ENCODE data around the gene GALNT15.

Gene GALNT15

DNA sequence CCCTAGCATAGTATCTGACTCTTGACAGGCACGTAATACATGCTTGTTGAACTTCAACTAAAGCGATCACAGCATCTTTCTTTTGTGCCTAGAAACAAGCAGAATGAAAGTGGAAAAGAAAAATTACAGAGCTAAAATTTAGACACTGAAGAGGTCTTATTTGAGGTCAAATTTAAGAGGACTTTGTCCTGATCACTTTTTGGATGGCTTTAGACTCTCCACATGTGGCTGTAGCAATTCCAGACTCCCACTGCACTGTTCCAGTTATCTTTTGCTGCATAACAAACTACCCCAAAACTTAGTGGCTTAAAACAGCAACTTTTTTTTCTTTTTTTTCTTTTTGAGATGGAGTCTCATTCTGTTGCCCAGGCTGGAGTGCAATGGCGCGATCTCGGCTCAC lies 66.7 kb downstream of the GALNT15 start:
- peaks cover 7 to 18% of the 10 kb centered on the region in 2 experiments for H3K4me1 ChIP-seq (ENCODE audit: control insufficient read depth in 1 of 2, insufficient read depth in 1 of 2, low read depth in 1 of 2, low read length in 1 of 2)

DNA sequence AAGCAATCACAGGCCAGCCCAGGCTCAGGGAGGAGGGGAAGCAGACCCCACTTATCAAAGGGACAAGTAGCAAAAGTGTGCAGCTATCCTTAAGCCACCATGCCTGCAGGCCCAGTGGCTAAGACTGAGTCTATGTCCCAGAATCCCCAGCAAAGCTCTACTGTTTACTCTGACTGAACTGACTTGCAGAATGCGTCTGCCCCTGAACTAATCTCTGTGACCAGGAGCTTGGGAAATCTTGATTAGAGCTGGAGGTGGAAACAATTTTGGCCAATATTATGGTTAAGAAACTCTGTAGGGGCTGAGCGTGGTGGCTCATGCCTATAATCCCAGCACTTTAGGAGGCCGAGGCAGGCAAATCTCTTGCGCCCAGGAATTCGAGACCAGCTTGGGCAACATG lies 67.7 kb downstream of the GALNT15 start:
- no peaks in the 10 kb centered on the region for H3K36me3 ChIP-seq
- H3K27me3 ChIP-seq: no peaks in the 10 kb centered on the region
- no peak overlapping the region for H3K4me3 ChIP-seq (ENCODE audit: low read depth in 1 of 2, low read length in 1 of 2)
- H3K9me3 ChIP-seq: no peaks in the 10 kb centered on the region
- peaks cover 5 to 12% of the 10 kb centered on the region in 2 experiments for H3K4me1 ChIP-seq (ENCODE audit: control insufficient read depth in 1 of 2, insufficient read depth in 1 of 2, low read depth in 1 of 2, low read length in 1 of 2)
- TF ChIP-seq, protein P1, sequence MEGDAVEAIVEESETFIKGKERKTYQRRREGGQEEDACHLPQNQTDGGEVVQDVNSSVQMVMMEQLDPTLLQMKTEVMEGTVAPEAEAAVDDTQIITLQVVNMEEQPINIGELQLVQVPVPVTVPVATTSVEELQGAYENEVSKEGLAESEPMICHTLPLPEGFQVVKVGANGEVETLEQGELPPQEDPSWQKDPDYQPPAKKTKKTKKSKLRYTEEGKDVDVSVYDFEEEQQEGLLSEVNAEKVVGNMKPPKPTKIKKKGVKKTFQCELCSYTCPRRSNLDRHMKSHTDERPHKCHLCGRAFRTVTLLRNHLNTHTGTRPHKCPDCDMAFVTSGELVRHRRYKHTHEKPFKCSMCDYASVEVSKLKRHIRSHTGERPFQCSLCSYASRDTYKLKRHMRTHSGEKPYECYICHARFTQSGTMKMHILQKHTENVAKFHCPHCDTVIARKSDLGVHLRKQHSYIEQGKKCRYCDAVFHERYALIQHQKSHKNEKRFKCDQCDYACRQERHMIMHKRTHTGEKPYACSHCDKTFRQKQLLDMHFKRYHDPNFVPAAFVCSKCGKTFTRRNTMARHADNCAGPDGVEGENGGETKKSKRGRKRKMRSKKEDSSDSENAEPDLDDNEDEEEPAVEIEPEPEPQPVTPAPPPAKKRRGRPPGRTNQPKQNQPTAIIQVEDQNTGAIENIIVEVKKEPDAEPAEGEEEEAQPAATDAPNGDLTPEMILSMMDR (IDR thresholded peaks at IDR 0.05): no peak
- no peak overlapping the region for H3K27ac ChIP-seq

More for the DNA sequence above, 66.7 kb downstream of the GALNT15 start:
- no peaks in the 10 kb centered on the region for H3K27me3 ChIP-seq
- TF ChIP-seq, protein P1 (IDR thresholded peaks at IDR 0.05): no peak
- H3K9me3 ChIP-seq: no peaks in the 10 kb centered on the region
- no peaks in the 10 kb centered on the region for H3K36me3 ChIP-seq
- no peak overlapping the region for H3K4me3 ChIP-seq (ENCODE audit: low read depth in 1 of 2, low read length in 1 of 2)
- H3K27ac ChIP-seq: no peak overlapping the region

DNA sequence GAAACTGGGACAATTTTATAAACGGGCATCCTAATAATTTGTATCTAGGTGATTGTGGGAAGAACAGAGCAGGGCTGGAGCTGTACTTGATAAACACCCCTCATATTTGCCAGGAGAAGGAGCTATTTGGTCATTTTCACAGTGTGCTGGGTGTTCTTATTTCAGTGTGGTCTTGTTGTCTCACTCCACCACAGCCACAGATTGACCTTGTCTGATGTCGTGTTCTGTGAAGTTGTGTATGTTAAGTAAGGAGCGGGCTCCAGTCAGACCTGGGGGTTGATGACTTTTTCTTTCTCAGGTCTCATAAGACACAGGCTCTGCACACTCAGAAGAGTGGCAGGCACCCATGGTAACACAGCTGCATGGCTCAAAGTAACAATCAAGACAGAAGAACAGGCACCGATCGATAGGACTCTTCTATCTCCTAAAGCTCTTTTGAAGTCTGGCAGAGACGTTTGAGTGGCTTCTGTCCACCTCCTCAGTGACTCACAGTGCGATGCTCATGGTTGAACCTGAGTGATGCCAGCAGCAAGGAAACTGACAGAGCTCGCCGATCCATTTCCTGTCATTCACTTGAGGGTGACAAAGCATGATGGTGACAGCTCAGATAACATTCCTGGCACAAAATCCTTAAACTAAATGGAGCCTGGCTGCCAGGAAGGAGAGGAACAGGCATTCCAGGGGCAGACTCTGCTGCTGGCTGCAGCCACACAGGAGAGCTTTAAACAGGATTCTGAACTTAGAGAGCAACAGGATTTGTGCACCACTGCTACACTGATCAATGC lies 69.4 kb downstream of the GALNT15 start:
- H3K27ac ChIP-seq: no peak overlapping the region
- peaks cover 9 to 15% of the 10 kb centered on the region in 2 experiments for H3K4me1 ChIP-seq (ENCODE audit: control insufficient read depth in 1 of 2, insufficient read depth in 1 of 2, low read depth in 1 of 2, low read length in 1 of 2)
- H3K4me3 ChIP-seq (ENCODE audit: low read depth in 1 of 2, low read length in 1 of 2): no peak overlapping the region
- TF ChIP-seq, protein P1 (IDR thresholded peaks at IDR 0.05): no peak
- H3K9me3 ChIP-seq: no peaks in the 10 kb centered on the region
- H3K27me3 ChIP-seq: no peaks in the 10 kb centered on the region
- H3K36me3 ChIP-seq: no peaks in the 10 kb centered on the region

DNA sequence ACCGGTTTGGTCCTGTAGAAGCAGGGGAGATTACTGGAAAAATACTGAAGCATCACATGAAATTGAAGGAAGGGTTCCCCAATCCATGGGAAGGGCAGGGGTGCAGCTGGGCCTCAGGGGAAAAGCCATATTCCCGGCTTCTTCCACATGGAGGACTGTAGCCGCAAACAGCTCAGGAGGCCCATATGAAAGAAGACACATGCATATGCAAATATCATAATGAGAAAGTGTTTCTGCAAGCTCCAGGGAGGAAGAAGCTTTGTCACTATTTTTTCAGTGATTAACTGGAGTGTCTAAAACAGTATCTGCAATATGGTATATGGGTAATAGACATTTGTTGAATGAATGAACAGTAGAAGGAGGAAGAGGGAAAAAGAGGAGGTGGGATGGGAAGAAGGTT lies 71.1 kb downstream of the GALNT15 start:
- TF ChIP-seq, protein P1 (IDR thresholded peaks at IDR 0.05): no peak
- no peaks in the 10 kb centered on the region for H3K36me3 ChIP-seq
- H3K27ac ChIP-seq: no peak overlapping the region
- H3K9me3 ChIP-seq: no peaks in the 10 kb centered on the region
- no peak overlapping the region for H3K4me3 ChIP-seq (ENCODE audit: low read depth in 1 of 2, low read length in 1 of 2)
- no peaks in the 10 kb centered on the region for H3K27me3 ChIP-seq
- peaks cover 6% of the 10 kb centered on the region in 2 experiments for H3K4me1 ChIP-seq (ENCODE audit: control insufficient read depth in 1 of 2, insufficient read depth in 1 of 2, low read depth in 1 of 2, low read length in 1 of 2)

DNA sequence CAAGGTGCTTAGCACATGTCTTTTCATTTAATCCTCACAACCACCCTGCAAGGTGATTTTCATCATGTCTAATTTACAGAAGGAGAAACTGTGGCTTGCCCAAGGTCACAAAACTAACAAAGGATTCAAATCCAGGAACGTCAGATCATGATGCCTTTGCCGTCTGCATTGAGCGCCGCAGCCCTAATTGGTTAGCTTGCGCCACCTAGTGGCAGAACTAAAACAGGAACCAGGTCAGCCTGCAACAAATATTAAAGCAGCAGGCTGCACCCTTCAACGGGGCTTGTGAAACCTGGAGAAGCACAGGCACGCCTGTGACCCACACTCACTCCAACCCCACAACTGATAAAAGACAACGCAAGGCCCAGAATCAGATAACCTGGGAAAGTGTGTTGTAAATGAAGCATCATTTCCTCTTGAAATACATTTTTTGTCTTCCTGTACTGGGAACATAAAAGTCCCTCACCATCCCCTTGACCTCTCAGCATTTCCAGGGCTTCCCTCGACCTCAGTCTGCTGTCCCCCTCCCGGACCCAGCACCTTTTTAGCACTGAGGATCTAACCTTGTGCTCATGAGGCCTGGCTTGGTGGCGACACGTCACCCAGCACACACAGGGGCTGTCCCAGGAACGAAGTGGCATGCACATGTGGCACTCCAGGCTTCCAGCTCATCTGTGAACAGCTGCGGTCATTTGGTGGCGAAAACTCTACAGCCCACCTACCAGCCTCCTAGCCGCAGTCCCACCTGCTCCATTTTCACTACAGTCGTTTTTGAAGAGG lies 73.0 kb downstream of the GALNT15 start:
- Histone ChIP-seq H3K27ac (no peak overlapping the region), H3K4me1 (ENCODE audit: control insufficient read depth in 1 of 2, insufficient read depth in 1 of 2, low read depth in 1 of 2, low read length in 1 of 2) (peaks cover 6% of the 10 kb centered on the region in 2 experiments), H3K27me3 (no peaks in the 10 kb centered on the region), H3K4me3 (ENCODE audit: low read depth in 1 of 2, low read length in 1 of 2) (no peak overlapping the region), H3K9me3 (no peaks in the 10 kb centered on the region), H3K36me3 (no peaks in the 10 kb centered on the region)
- TF ChIP-seq, protein P1 (IDR thresholded peaks at IDR 0.05): peak; percentile 80
